Activated CD8-positive, alpha-beta T cell treated with anti-CD3 and anti-CD28 coated beads for 36 hours (primary cell): ENCODE measurements around the gene CHURC1. TPM values are rescaled to one million over a fixed set of nuclear protein-coding genes. Genes with fewer than 3 reads are reported as not detected.

Experiments
- ATAC-seq: fragments of 200-7000 bp; cut with Tn5 transposase; one replicate; pipeline ENCODE4 v1.10.0; 2021; ENCODE audit warnings: mild to moderate bottlenecking, moderate library complexity
- CTCF ChIA-PET: fragments of 350-600 bp; sonication (Branson Sonifier 250); formaldehyde crosslinking; loops from one replicate; lab custom pipeline; 2021; ENCODE audit warnings: antibody characterized with exemption; lab: Charles Lee
- POLR2A ChIA-PET: fragments of 350-600 bp; sonication (Branson Sonifier 250); formaldehyde crosslinking; loops from one replicate; lab custom pipeline; 2021; ENCODE audit warnings: antibody characterized with exemption; lab: Charles Lee
- DNase-seq: peaks from one replicate; pipeline ENCODE4 v3.0.0-alpha.2; 2020
- H3K27ac Mint-ChIP-seq: one replicate; pipeline ENCODE4 v1.8.0; 2021; ENCODE audit warnings: mild to moderate bottlenecking, mixed read lengths
- H3K27me3 Mint-ChIP-seq: one replicate; pipeline ENCODE4 v1.8.0; 2021; ENCODE audit warnings: mixed read lengths
- H3K36me3 Mint-ChIP-seq: one replicate; pipeline ENCODE4 v1.8.0; 2021; ENCODE audit warnings: low read depth, mixed read lengths
- H3K4me1 Mint-ChIP-seq: one replicate; pipeline ENCODE4 v1.8.0; 2021; ENCODE audit warnings: low read depth, mixed read lengths
- H3K4me3 Mint-ChIP-seq: one replicate; pipeline ENCODE4 v1.8.0; 2021; ENCODE audit warnings: mild to moderate bottlenecking, moderate library complexity, mixed read lengths
- H3K9me3 Mint-ChIP-seq: one replicate; pipeline ENCODE4 v1.8.0; 2021; ENCODE audit warnings: mixed read lengths
- intact Hi-C: fragments of 100-400 bp; cut with micrococcal nuclease; formaldehyde crosslinking; loops from one replicate; pipeline ENCODE4 v1.10.0; 2022
- total RNA-seq, 2 experiments: library from RNA; stranded (reverse); gene quantifications; one replicate each; pipeline ENCODE4 v1.2.3, GENCODE V29; 2021
- TF ChIP-seq, protein P1 (sequence below): fragments of 200-600 bp; IDR thresholded peaks from one replicate; pipeline ENCODE4 v1.8.0; 2022; ENCODE audit warnings: antibody characterized with exemption, mild to moderate bottlenecking

CHURC1 gene
- total RNA-seq, 2 experiments from 2014 or later, result 47.0 to 57.4 TPM

DNA sequence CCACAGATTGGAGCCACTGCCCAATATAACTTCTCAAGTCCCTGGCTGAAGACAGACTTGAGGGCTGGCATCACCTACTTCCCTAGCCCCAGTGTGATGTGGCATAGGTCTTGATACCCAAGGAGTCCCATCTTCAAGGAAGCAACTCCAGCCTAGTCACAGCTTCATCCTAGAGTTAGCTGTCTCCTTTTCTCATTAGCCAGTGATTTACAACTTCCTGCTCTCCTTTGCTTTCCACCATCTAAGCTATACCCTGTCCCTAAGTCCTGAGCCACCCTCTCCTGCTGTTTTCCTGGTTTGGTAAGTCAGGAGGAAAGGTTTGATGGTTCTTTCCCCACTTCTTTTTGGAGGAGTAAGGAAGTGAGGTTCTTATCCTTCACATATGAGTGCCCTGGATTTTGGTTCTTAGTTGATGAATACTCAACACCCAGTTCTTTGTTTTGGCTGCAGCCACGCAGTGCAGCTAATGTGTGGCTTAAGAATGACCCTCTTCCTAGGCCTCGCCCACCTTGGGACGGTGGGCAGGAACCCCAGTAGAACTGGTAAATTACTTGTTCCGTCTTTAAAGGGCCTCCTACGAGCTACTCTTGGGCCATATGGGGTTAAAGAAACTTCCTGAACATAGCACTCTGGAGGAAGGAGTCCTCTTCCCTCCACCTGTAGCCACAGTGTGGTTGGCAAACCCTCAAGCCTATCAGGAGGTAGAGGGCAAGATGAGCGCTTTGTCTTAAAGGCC is 32.2 kb downstream of the CHURC1 start:
- ChIA-PET CTCF (no interaction called here), POLR2A (interaction anchor here (0.6 kb wide), 1 partner anchor 245 kb away, joined by 3 read pairs; no protein-coding TSS in a partner anchor)
- Mint-ChIP-seq H3K27ac (no peak overlapping the region), H3K9me3 (no peaks in the 10 kb centered on the region), H3K4me3 (no peak overlapping the region), H3K36me3 (peaks cover 22% of the 10 kb centered on the region), H3K27me3 (no peaks in the 10 kb centered on the region), H3K4me1 (peaks cover 27% of the 10 kb centered on the region)
- TF ChIP-seq, protein P1, sequence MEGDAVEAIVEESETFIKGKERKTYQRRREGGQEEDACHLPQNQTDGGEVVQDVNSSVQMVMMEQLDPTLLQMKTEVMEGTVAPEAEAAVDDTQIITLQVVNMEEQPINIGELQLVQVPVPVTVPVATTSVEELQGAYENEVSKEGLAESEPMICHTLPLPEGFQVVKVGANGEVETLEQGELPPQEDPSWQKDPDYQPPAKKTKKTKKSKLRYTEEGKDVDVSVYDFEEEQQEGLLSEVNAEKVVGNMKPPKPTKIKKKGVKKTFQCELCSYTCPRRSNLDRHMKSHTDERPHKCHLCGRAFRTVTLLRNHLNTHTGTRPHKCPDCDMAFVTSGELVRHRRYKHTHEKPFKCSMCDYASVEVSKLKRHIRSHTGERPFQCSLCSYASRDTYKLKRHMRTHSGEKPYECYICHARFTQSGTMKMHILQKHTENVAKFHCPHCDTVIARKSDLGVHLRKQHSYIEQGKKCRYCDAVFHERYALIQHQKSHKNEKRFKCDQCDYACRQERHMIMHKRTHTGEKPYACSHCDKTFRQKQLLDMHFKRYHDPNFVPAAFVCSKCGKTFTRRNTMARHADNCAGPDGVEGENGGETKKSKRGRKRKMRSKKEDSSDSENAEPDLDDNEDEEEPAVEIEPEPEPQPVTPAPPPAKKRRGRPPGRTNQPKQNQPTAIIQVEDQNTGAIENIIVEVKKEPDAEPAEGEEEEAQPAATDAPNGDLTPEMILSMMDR, result no peak
- ATAC-seq (no peak), DNase-seq (no peak)
- intact Hi-C loops, result no loop called here

DNA sequence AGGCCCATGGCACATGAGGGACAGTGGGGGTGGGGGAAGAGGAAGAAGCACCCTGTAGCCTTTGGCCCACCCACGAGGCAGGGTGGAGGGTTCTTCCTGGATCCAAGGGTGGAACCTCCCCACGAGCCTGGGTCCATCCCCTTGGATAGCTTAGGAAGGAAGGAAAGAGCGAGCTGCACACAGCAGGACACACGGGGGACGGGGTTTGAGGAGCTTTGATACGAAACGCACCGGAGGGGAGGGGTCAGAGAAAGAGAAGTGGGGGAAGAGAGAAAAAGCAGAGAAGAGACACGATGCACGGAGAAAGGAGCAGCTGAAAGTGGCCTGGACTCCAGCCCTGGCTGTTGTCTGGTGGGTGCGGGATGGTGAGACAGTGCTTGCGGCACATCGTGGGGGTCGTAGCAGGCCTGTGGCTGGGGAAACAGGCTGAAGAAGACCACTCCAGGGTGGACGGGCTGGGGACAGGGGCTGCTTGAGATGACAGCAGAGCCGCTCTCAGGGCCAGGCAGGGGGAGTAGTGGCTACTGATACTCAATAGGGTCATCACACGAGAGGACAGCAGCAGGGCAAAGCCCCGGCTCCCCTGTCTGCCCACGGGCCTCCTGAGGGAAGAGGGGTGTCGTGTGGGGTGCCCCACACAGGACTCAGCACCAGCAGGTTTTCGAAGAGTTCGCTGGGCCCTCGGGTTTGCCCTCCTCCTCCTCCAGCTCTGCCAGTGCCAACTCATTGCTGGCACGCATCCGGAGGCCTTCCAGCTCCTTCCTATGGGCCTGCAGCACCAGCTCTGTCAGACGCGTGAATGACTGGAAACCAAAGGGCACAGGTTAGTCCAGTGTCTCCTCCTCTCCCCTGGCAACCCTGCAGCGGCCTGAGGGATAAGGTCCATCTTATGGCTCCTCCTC is 33.7 kb downstream of the CHURC1 start:
- H3K27me3 Mint-ChIP-seq, result no peaks in the 10 kb centered on the region
- ATAC-seq, result no peak
- intact Hi-C loops, result no loop called here

DNA sequence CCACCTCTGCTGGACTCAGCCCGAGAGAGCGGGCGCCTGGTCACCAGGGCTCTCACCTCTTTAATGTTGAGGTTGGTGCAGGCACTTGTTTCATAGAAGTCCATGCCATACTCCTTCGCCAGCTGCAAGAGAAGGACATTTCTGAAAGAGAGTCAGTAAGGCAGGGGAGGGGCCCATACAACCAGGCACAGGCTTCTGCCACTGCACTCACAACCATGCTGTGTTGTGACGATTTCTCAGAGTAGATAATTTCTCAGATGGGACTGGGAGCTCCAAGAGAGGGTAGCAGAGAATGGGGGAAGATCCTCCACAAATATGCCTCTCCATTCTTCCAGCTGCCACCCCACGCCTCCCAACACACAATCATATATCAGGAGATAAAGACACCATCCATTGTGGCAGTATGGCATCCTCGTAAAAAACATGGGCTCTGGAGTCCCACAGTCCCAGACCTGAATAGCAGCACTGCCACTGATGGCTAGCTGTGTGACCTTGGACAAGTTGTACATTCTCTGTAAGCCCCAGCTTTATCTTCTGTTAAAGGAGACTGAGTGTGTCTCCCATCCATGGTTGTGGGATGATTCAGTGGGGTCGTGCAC is 34.5 kb downstream of the CHURC1 start:
- Mint-ChIP-seq H3K4me1 (peaks cover 16% of the 10 kb centered on the region), H3K27me3 (no peaks in the 10 kb centered on the region), H3K36me3 (peaks cover 16% of the 10 kb centered on the region), H3K27ac (no peak overlapping the region), H3K9me3 (no peaks in the 10 kb centered on the region), H3K4me3 (no peak overlapping the region)
- TF ChIP-seq, protein P1, result no peak
- intact Hi-C loops, result no loop called here
- ATAC-seq (no peak), DNase-seq (no peak)
- ChIA-PET CTCF (interaction anchor here (0.9 kb wide), 1 partner anchor 17 kb away, joined by 3 read pairs; no protein-coding TSS in a partner anchor), POLR2A (interaction anchor here (1.4 kb wide), 1 partner anchor 8 kb away, joined by 4 read pairs; no protein-coding TSS in a partner anchor)

More for the DNA sequence above, 33.7 kb downstream of the CHURC1 start:
- no peaks in the 10 kb centered on the region for H3K9me3 Mint-ChIP-seq
- H3K4me3 Mint-ChIP-seq, result no peak overlapping the region
- CTCF ChIA-PET, result interaction anchor here (0.9 kb wide), 1 partner anchor 18 kb away, joined by 3 read pairs; no protein-coding TSS in a partner anchor
- peaks cover 23% of the 10 kb centered on the region for H3K4me1 Mint-ChIP-seq
- DNase-seq, result no peak
- POLR2A ChIA-PET, result interaction anchor here (0.5 to 1.4 kb wide), 3 partner anchors 9 to 48 kb away, joined by 3 to 4 read pairs (median 4); no protein-coding TSS in a partner anchor
- peaks cover 22% of the 10 kb centered on the region for H3K36me3 Mint-ChIP-seq
- TF ChIP-seq, protein P1, result no peak
- no peak overlapping the region for H3K27ac Mint-ChIP-seq

DNA sequence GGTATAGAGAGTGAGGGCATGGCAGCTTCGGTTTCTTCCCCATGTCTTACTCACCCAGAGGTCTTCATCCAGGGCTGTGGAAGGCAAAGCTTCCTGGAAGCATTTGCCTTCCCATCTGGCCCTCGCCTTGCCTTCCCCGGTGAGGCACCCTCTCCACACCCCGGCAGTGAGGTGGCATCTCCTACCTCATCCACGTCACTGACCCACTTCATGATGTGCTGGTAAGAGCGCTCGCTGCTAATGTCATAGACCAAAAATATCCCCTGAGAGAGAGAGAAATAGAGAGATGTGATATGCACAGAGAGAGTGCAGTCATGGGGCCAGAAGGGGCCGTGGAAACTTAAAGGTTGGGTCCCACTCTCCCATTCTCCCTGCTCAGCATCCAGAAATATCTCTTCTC is 36.6 kb downstream of the CHURC1 start:
- Mint-ChIP-seq H3K9me3 (no peaks in the 10 kb centered on the region), H3K36me3 (peaks cover 2% of the 10 kb centered on the region), H3K4me1 (peaks cover 7% of the 10 kb centered on the region), H3K27me3 (no peaks in the 10 kb centered on the region), H3K27ac (no peak overlapping the region), H3K4me3 (no peak overlapping the region)
- TF ChIP-seq, protein P1, result no peak
- ATAC-seq, result no peak
- ChIA-PET CTCF (interaction anchor here (1.1 kb wide), 1 partner anchor 15 kb away, joined by 5 read pairs; no protein-coding TSS in a partner anchor), POLR2A (interaction anchor here (0.6 kb wide), 1 partner anchor 17 kb away, joined by 3 read pairs; no protein-coding TSS in a partner anchor)
- no peak for DNase-seq
- intact Hi-C loops, result no loop called here
